ENCODE results near the gene DICER1.

- TF ChIP-seq CTCF (IDR thresholded peaks at IDR 0.05; ENCODE audit: low read depth, low read length) (no peak), EZH2phosphoT487 (IDR thresholded peaks at IDR 0.05; ENCODE audit: low read depth) (no peak)
Measured at GRCh38 chr14:95092723-95093122, 64.6 kb downstream of the DICER1 start.
